A673 (cell line): ENCODE measurements around the gene RNASE9. TPM values are rescaled to one million over a fixed set of nuclear protein-coding genes. Genes with fewer than 3 reads are reported as not detected.

Experiments used
- BruUV-seq: library from RNA; stranded (reverse); fragments of 400-500 nt; replicated peaks from 2 replicates; lab custom pipeline; 2021; lab: Mats Ljungman, UMichigan
- CTCF ChIA-PET: fragments of 300-600 bp; sonication (Branson Sonifier 250); formaldehyde crosslinking; loops from one replicate; lab custom pipeline; 2022; ENCODE audit warnings: antibody characterized with exemption; lab: Charles Lee
- POLR2A ChIA-PET: fragments of 300-600 bp; sonication (Branson Sonifier 250); formaldehyde crosslinking; loops from one replicate; lab custom pipeline; 2022; ENCODE audit warnings: antibody characterized with exemption; ENCODE audit not compliant: low non-redundant PET; lab: Charles Lee
- DNase-seq: peaks from one replicate; pipeline ENCODE4 v3.0.0-alpha.2; 2015; ENCODE audit warnings: low spot score
- H3K27ac ChIP-seq: fragments of 200-600 bp; sonication (generic); 2 replicates; pipeline ENCODE4 v1.5.1; 2016; ENCODE audit warnings: mixed run types, low read depth, mild to moderate bottlenecking, mixed read lengths, antibody characterized with exemption, low read length; ENCODE audit not compliant: poor library complexity, severe bottlenecking
- H3K27me3 ChIP-seq: fragments of 200-600 bp; sonication (generic); replicated peaks from 2 replicates; pipeline ENCODE4 v1.6.1; 2017; ENCODE audit warnings: mixed run types, low read depth, mild to moderate bottlenecking, mixed read lengths, antibody characterized with exemption, low read length; ENCODE audit not compliant: insufficient read depth, poor library complexity
- H3K36me3 ChIP-seq: fragments of 200-600 bp; sonication (generic); 2 replicates; pipeline ENCODE4 v1.6.1; 2016; ENCODE audit warnings: mixed run types, mild to moderate bottlenecking, mixed read lengths, antibody characterized with exemption, low read length; ENCODE audit not compliant: insufficient read depth, poor library complexity, severe bottlenecking
- H3K4me1 ChIP-seq: fragments of 200-600 bp; sonication (generic); 2 replicates; pipeline ENCODE4 v1.6.1; 2017; ENCODE audit warnings: mixed run types, mild to moderate bottlenecking, mixed read lengths, antibody characterized with exemption, low read length; ENCODE audit not compliant: insufficient read depth, poor library complexity, severe bottlenecking
- H3K4me3 ChIP-seq: fragments of 200-600 bp; sonication (generic); 2 replicates; pipeline ENCODE4 v1.5.1; 2016; ENCODE audit warnings: low read depth, mixed run types, mild to moderate bottlenecking, mixed read lengths, low read length; ENCODE audit not compliant: poor library complexity, severe bottlenecking
- H3K9me3 ChIP-seq: fragments of 200-600 bp; sonication (generic); 2 replicates; pipeline ENCODE4 v1.6.1; 2016; ENCODE audit warnings: mixed run types, low read depth, mild to moderate bottlenecking, mixed read lengths, antibody characterized with exemption, low read length; ENCODE audit not compliant: poor library complexity, severe bottlenecking
- CTCF ChIP-seq: fragments of 300-800, 200-600 bp; sonication (generic); conservative IDR thresholded peaks from 2 replicates; pipeline ENCODE4 v1.5.1; 2017; ENCODE audit warnings: low read depth, mild to moderate bottlenecking, antibody characterized with exemption, low read length, moderate library complexity, mixed read lengths
- EZH2 ChIP-seq: fragments of 200-600 bp; sonication (generic); IDR thresholded peaks from 2 replicates; pipeline ENCODE4 v1.6.1; 2017; ENCODE audit warnings: borderline replicate concordance, low read depth, mild to moderate bottlenecking, mixed read lengths, antibody characterized with exemption, low read length; ENCODE audit not compliant: poor library complexity, severe bottlenecking
- intact Hi-C: fragments of 100-400 bp; cut with micrococcal nuclease; formaldehyde crosslinking; loops from one replicate; pipeline ENCODE4 v1.10.0; 2022; ENCODE audit not compliant: unreplicated experiment
- total RNA-seq: library from RNA; stranded (reverse); gene quantifications from 2 replicates; pipeline ENCODE4 v1.2.3, GENCODE V29; 2021

The RNASE9 gene
- total RNA-seq, 1 experiment from 2014 or later = not detected

GRCh38 chr14:20563971-20564370 is 3.1 kb upstream of the RNASE9 start:
- Histone ChIP-seq H3K4me3 (no peak overlapping the region), H3K27me3 (no peaks in the 10 kb centered on the region), H3K4me1 (no peaks in the 10 kb centered on the region), H3K27ac (no peak overlapping the region), H3K36me3 (no peaks in the 10 kb centered on the region), H3K9me3 (no peaks in the 10 kb centered on the region)
- TF ChIP-seq EZH2 (no peak), CTCF (no peak)
- no peak for DNase-seq
- intact Hi-C loops = no loop called here
- CTCF ChIA-PET = no interaction called here
- BruUV-seq = no TSS peak
- POLR2A ChIA-PET = no interaction called here

GRCh38 chr14:20559461-20559904 is 1.4 kb downstream of the RNASE9 start:
- no peak overlapping the region for H3K4me3 ChIP-seq
- POLR2A ChIA-PET = no interaction called here
- TF ChIP-seq CTCF = no peak
- TF ChIP-seq EZH2 = no peak
- DNase-seq = no peak
- no peak overlapping the region for H3K27ac ChIP-seq
- no peaks in the 10 kb centered on the region for H3K27me3 ChIP-seq
- H3K36me3 ChIP-seq = no peaks in the 10 kb centered on the region
- H3K4me1 ChIP-seq = no peaks in the 10 kb centered on the region
- BruUV-seq = no TSS peak
- CTCF ChIA-PET = no interaction called here
- no peaks in the 10 kb centered on the region for H3K9me3 ChIP-seq
- intact Hi-C loops = no loop called here

GRCh38 chr14:20557212-20557542 is 3.7 kb downstream of the RNASE9 start:
- no peaks in the 10 kb centered on the region for H3K4me1 ChIP-seq
- TF ChIP-seq CTCF (no peak), EZH2 (no peak)
- H3K9me3 ChIP-seq = no peaks in the 10 kb centered on the region
- POLR2A ChIA-PET = no interaction called here
- no peak overlapping the region for H3K27ac ChIP-seq
- intact Hi-C loops = no loop called here
- no peaks in the 10 kb centered on the region for H3K27me3 ChIP-seq
- H3K36me3 ChIP-seq = no peaks in the 10 kb centered on the region
- H3K4me3 ChIP-seq = no peak overlapping the region
- no TSS peak for BruUV-seq
- DNase-seq = no peak
- CTCF ChIA-PET = no interaction called here
